ENCODE measurements around the gene CLIC1.

The CLIC1 gene

DNA sequence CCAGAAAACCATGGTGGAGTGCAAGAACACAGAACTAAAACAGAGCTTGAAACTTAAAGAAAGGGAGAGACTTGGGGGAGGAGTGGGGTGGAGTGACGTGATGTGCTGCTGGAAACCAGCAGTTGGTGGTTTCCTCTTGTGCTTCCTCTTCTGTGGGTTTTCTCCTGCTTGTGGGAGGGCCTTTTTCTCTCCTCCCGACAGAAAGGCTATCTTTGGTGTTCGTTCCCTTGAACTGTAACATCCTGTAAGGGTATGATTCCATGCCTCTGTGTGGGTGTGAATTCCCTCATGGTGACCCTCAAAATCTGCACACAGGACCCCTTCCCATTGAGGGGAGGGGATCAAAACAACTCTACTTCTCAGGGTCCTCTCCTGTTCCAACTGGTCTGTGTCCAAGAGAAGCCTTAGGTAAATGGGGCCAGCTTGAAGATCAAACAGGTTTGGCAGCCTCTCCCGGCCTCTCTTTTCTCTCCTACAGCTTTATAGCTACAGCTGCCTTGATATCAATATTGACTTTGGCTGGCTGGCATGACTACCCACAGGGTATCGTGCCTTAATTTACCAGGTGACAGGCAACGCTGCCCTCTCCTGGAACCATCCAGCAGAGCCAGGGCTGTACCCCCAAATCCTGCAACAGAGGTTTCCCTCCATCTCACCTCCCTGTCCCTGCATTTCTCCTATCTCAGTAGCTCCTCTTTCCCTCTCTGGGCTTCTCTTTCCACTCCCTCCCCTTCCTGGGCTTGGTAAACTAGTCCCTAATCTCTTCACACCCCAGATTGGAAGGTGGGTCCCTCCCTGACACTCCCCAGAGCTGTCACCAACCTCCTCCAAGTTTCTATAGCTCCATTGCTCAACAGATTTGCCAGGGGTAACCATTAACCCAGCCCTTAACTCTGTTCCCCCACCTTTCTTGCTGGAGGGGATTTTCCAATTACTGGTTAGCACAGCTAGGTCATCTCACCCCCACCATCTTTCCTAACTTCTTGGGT, 2.0 kb upstream of the CLIC1 start:
- peak overlapping the region; percentile 100 for H3K27ac ChIP-seq
- peaks cover 50% of the 10 kb centered on the region for H3K79me2 ChIP-seq (ENCODE audit: insufficient read depth, low read depth)

GRCh38 chr6:31737315-31737990, 1.1 kb upstream of the CLIC1 start:
- Histone ChIP-seq H3K9ac (peak overlapping the region; percentile 81), H3K4me1 (ENCODE audit: low read depth, poor library complexity, severe bottlenecking) (peaks cover 56% of the 10 kb centered on the region), H3K79me2 (ENCODE audit: insufficient read depth, low read depth) (peaks cover 51% of the 10 kb centered on the region), H3K4me3 (IDR thresholded peaks at IDR 0.05; ENCODE audit: insufficient read depth, low read depth, low read length) (no peak overlapping the region), H3K36me3 (ENCODE audit: insufficient read depth) (no peaks in the 10 kb centered on the region), H3K4me2 (peak overlapping the region; percentile 100), H4K20me1 (ENCODE audit: insufficient read depth) (no peaks in the 10 kb centered on the region), H3K27me3 (ENCODE audit: insufficient read depth, low read depth) (no peaks in the 10 kb centered on the region), H3K27ac (peak overlapping the region; percentile 100), H2AFZ (ENCODE audit: low read depth) (no peak overlapping the region)
- TF ChIP-seq CTCF (conservative IDR thresholded peaks at IDR 0.05; ENCODE audit: low read depth, low read length), result no peak

More for the DNA sequence above, 2.0 kb upstream of the CLIC1 start:
- H3K27me3 ChIP-seq (ENCODE audit: insufficient read depth, low read depth), result no peaks in the 10 kb centered on the region
- 0 out of 2 replicates have a peak, but pooled peaks have one; percentile 18 for TF ChIP-seq CTCF (conservative IDR thresholded peaks at IDR 0.05; ENCODE audit: low read depth, low read length)
- H3K4me2 ChIP-seq, result peak overlapping the region; percentile 100
- peak overlapping the region; percentile 36; the same call in 1 of the 2 replicates for H2AFZ ChIP-seq (ENCODE audit: low read depth)
- no peaks in the 10 kb centered on the region for H3K36me3 ChIP-seq (ENCODE audit: insufficient read depth)
- H3K4me3 ChIP-seq (IDR thresholded peaks at IDR 0.05; ENCODE audit: insufficient read depth, low read depth, low read length), result no peak overlapping the region
- H4K20me1 ChIP-seq (ENCODE audit: insufficient read depth), result no peaks in the 10 kb centered on the region
- peak overlapping the region; percentile 81 for H3K9ac ChIP-seq
- peaks cover 51% of the 10 kb centered on the region for H3K4me1 ChIP-seq (ENCODE audit: low read depth, poor library complexity, severe bottlenecking)

DNA sequence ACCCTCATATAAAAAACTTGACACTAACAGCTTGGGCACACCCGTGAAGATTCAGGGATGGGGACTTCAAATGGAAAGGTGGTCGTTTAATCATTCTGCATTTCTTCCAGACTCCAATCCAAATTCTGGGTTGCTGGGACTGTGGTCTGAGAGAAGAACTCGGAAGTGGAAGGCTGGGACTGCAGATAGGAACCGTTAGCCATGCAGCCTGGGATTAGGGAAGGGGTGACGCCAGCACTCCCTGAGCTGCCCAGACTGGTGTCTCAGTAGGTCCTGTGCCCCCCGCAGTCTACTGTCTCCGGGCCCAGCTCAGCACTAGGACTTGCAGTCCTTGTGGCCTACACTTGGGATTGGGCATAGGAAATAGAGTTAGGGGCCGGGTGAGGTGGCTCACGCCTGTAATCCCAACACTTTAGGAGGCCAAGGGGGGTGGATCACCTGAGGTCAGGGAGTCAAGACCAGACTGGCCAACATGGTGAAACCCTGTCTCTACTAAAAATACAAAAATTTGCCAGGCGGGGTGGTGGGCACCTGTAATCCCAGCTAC, 511 bp upstream of the CLIC1 start:
- H3K27ac ChIP-seq, result peak overlapping the region; percentile 100

More for the DNA sequence above, 511 bp upstream of the CLIC1 start:
- H4K20me1 ChIP-seq (ENCODE audit: insufficient read depth), result no peaks in the 10 kb centered on the region
- H3K27me3 ChIP-seq (ENCODE audit: insufficient read depth, low read depth), result no peaks in the 10 kb centered on the region
- peak overlapping the region; percentile 100 for H3K4me2 ChIP-seq
- peak overlapping the region; percentile 81 for H3K9ac ChIP-seq
- H3K4me3 ChIP-seq (IDR thresholded peaks at IDR 0.05; ENCODE audit: insufficient read depth, low read depth, low read length), result no peak overlapping the region
- no peak for TF ChIP-seq CTCF (conservative IDR thresholded peaks at IDR 0.05; ENCODE audit: low read depth, low read length)
- H3K36me3 ChIP-seq (ENCODE audit: insufficient read depth), result no peaks in the 10 kb centered on the region
- peaks cover 54% of the 10 kb centered on the region for H3K4me1 ChIP-seq (ENCODE audit: low read depth, poor library complexity, severe bottlenecking)
- peak overlapping the region; percentile 12; the same call in 1 of the 2 replicates for H2AFZ ChIP-seq (ENCODE audit: low read depth)
- peaks cover 51% of the 10 kb centered on the region for H3K79me2 ChIP-seq (ENCODE audit: insufficient read depth, low read depth)
